Activated T-cell treated with anti-CD3 and anti-CD28 coated beads for 1 hour (primary cell): ENCODE measurements around the gene TAGLN.

ENCODE experiments used
- DNase-seq: peaks from one replicate; pipeline ENCODE4 v3.0.0-alpha.2; 2020; ENCODE audit warnings: low read depth

The TAGLN gene

DNA sequence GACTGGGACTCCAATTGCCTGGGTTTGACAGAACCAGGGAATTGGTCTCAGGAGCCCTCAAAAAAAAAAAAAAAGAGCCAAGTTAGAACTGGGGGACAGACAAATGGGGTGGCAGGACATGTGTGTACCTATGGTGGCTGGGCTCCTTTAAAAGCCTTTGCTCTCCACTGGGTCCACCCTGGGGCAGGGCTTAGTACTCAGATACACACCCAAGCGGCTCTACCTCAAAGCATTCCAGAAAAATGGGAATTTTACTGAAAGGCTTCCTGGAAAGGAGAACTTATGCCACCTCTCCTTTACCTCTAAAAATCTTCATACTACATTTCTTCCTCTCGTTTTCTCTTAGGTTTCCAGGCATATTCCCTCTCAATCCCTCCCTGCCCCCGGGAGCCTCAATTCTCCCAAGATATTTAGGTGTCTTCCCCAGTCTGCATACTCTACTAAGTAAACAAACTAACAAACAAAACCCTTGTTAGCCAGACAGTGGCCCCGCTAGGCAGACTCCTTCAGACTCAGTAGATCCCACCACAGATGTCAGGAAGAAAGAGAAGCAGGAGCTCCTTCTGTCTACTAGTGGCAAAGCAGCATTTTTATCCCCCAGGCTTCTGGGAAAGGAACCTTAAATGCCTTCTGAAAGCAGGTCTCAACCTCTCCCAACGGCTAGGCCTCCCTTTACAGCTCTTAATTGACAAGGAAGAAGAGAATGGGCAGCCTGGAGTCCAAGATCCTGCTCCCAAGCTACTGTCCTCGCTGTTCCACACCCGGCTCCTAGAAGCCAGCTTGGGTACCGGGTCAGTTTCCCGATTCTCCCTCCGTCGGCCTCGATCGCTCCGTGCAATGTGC lies 32.0 kb downstream of the TAGLN start:
- DNase-seq = no peak

DNA sequence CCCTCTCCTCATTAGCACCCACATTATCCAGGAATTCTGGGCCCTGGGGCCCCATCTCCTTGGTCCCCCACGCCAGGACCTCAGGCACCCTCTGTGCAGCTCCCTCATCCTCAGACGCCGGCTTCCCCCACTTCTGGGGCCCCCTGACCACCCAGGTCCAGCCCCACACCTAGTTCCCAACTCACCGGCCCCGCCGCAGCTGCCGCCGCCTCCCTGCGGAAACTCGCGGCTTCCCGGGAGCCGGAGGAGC lies 32.6 kb downstream of the TAGLN start, which contains the start of gene PCSK7:
Gene PCSK7, minus strand, starts transcription at position 232 of the 250 bp plus-strand sequence. CDS start 2,229 bp downstream, outside the sequence.
- no peak for DNase-seq

DNA sequence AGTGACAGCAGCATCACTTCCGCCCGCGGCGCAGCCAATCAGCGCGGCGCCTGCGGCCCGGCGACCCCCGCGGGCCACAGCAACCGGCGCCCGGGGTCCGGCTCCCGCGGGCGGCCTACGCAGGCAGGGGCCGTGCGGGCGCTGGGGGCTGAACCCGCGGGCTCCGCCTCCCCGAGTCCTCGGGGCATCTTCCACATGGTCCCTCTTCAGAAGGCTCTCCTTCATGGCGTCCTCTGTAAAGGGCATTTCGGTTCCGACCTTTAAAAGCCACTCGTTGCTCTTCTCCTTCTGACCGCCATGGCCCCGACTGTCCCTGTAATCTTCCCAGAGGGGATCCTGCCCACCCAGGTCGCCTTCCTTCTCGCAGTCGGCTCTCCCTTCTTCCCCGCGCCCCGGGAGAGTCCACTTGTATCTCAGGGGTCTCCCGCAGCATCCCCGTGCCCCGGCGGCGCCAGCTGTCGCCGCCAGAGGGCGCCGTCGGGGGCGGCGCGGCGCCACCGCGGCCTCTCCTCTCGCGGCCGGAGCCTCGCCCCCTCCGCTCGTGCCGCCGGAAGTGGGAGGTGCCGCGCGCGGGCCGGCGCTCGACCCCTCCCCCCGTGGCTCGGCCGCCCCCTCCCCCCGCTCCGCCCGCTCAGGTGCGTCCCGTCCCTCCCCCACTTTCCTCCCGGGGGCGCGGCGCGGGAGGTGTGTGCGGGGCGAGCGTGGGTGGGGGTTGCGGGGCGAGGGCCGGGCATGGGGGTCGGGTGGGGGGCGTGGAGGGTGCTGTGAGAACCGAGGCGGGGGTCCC lies 33.1 kb downstream of the TAGLN start, which contains the start of gene RNF214:
Gene RNF214, plus strand, starts transcription at position 580 of the 787 bp plus-strand sequence. CDS start 1,602 bp downstream, outside the sequence.
- peak; percentile 59 for DNase-seq

DNA sequence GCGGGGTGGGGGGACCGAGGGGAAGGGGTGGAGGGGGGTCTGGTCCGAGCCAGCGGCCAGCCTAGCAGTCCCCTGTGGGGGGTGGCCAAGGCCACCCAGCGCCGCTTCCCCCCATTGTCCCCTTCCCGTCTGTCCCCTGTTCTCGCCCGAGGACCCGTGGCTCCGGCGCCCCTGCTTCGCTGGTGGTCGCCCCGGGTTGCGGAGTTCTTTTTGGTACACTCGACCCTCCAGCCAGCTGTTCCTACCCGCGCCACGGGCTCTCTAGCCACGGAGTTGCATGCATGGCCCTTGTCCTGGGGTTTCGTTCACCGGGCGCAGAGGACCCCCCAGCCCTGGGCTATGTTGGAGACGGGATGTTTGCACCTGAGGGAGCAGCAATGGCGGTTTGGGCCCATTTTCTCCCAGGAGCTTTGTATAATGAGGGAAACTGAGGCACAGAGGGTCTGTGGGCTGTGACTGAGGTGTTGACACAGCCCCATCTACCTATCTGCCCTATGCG lies 33.8 kb downstream of the TAGLN start:
- no peak for DNase-seq

DNA sequence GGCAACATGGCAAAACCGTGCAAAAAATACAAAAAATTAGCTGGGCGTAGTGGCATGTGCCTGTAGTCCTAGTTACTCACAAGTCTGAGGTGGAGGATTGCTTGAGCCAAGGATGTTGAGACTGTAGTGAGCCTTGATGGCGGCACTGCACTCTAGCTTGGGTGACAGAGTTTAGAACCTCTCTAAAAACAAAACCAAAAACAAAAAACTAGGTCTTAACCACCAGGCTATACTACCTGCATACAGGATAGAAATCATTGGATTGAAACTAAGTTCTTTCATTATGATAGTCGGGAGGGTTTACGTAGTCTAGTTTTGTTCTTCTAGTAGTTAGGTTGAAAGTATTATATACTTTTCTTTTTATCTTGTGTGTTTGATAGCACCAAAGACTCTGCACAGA lies 39.1 kb downstream of the TAGLN start:
- no peak for DNase-seq

DNA sequence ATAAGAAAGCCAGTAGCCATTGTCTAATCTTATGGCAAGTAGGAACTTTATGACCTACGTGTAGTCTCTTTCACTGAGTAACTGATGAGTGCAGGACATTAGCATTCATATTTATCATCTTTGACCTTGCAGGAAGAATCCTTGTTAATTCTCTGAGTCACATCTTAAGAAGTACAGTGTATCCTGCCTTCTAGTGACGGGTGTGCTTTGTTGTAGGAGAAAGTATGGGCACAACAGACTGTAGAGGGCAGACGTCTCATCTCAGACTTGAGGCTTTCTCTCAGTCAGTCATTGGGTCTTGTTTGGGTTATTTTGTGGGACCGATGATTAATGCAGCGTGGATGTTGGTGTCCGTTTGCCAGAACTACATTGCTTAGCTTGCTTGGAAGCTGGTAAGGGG lies 40.1 kb downstream of the TAGLN start:
- DNase-seq = no peak

DNA sequence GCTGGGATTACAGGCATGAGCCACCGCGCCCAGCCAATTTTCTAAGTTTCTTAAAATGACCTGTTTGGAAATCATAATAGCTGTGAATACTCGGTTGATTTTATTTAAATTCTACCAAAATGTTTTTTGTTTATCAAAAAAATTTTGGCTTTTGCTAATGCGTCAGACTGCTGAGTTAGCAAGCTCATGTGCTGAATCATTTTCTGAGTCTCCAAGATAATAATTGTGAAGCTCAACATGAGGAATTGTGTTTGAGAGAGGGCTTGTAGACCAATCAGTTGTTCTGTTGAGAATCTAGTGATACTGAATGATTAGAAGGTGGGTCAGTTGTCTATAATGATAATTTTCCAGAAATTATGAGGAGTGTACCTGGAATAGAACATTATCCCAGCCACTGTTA lies 49.2 kb downstream of the TAGLN start:
- no peak for DNase-seq

DNA sequence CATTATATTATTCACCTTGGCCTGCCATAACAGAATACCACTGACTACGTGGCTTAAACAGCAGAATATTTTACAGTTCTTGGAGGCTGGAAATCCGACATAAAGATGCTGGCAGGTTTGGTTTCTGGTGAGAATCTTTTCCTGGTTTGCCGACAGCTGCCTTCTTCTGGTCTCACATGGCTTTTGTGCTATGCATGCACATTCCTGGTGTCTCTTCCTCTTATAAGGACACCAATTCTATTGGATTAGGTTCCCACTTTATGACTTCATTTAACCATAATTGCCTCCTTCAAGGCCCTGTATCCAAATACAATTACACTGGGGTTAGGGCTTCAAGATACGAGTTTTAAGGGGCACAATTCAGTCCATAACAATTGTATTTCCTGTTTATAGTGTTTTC lies 50.4 kb downstream of the TAGLN start:
- DNase-seq = no peak

DNA sequence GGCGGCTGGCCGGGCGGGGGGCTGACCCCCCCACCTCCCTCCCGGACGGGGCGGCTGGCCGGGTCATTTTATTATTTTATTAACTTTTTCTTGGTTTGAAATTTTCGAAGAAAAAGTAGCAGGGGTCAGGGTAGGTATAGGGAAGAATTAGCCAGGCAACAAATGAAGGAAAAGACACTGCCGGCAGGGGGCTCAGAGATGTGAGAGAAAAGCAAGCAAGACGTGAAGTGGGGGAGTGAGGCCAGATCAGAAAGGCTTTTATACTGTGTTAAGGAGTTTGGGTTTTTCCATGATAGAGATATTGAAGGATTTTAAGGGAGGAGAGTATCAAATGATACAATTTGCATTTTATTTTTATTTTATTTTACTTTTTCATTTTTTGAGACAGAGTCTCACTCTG lies 52.3 kb downstream of the TAGLN start:
- DNase-seq = no peak

DNA sequence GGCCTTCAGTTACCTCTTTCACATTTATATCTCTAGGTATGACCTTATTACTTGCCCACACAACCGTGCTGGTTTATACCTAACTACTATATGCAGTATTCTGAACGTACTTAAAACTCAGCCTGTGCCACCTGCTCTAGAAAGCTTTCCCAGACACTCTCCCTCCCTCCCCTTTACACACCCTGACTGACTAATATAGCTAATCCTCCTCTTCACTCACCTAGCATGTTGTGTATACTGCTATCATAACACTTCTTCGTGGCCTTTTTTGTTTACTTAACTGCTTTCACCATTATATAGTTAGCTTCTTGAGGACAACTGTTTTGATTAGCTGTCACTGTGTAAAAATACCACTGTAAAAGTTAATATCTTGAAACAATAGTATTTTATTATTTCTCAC lies 56.8 kb downstream of the TAGLN start:
- DNase-seq = no peak

DNA sequence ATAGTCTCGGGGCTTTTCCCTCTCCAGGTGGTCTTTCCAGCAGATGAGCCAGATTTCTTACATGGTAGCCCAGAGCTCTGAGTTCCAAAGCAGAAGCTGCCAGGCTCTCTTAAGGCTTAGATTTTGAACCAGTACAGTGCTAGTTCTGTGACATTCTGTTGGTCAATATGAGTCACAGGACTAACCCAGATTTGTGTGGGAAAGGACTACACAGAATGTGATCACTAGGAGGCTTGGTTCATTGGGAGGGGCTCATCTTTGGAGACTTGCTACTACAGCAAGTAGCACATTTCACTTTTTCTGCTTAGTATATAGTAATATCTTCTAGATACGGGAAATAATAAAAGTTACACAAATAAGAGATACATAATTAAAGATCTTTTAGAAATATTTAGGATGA lies 57.4 kb downstream of the TAGLN start:
- no peak for DNase-seq
